Measurements from ENCODE around the gene ADAMTS4.

ADAMTS4 gene

DNA sequence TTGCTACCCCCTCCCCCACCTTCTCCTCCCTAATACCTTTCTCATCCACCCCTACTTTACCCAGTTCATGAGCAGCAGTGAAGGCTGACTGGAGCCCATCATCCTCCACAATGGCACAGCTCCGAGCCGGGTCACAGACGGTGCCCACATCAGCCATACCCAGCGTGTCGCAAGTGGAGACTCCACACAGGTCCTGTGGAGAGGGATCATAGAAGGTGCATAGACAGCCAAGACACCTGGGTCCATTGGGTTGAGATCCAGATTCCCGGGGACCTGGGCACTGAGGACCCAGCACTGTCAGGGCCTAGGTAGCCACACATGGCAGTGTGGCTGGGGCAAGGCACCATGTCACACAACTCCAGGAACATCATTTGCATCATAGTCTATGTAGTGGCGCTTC lies 2.7 kb downstream of the ADAMTS4 start:
- H3K4me3 ChIP-seq (IDR thresholded peaks at IDR 0.05; ENCODE audit: insufficient read depth, low read depth, low read length) = no peak overlapping the region
- TF ChIP-seq, protein P1, sequence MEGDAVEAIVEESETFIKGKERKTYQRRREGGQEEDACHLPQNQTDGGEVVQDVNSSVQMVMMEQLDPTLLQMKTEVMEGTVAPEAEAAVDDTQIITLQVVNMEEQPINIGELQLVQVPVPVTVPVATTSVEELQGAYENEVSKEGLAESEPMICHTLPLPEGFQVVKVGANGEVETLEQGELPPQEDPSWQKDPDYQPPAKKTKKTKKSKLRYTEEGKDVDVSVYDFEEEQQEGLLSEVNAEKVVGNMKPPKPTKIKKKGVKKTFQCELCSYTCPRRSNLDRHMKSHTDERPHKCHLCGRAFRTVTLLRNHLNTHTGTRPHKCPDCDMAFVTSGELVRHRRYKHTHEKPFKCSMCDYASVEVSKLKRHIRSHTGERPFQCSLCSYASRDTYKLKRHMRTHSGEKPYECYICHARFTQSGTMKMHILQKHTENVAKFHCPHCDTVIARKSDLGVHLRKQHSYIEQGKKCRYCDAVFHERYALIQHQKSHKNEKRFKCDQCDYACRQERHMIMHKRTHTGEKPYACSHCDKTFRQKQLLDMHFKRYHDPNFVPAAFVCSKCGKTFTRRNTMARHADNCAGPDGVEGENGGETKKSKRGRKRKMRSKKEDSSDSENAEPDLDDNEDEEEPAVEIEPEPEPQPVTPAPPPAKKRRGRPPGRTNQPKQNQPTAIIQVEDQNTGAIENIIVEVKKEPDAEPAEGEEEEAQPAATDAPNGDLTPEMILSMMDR (conservative IDR thresholded peaks at IDR 0.05; ENCODE audit: low read depth, low read length) = no peak
- no peaks in the 10 kb centered on the region for H4K20me1 ChIP-seq (ENCODE audit: insufficient read depth)
- H3K4me2 ChIP-seq = no peak overlapping the region
- H3K27ac ChIP-seq = no peak overlapping the region
- no peaks in the 10 kb centered on the region for H3K79me2 ChIP-seq (ENCODE audit: insufficient read depth, low read depth)
- no peak overlapping the region for H3K9ac ChIP-seq
- no peak overlapping the region for H2AFZ ChIP-seq (ENCODE audit: low read depth)
- no peaks in the 10 kb centered on the region for H3K36me3 ChIP-seq (ENCODE audit: insufficient read depth)
- peaks cover 14% of the 10 kb centered on the region for H3K4me1 ChIP-seq (ENCODE audit: low read depth, poor library complexity, severe bottlenecking)
- no peaks in the 10 kb centered on the region; the same call in 1 of the 2 replicates for H3K27me3 ChIP-seq (ENCODE audit: insufficient read depth, low read depth)

DNA sequence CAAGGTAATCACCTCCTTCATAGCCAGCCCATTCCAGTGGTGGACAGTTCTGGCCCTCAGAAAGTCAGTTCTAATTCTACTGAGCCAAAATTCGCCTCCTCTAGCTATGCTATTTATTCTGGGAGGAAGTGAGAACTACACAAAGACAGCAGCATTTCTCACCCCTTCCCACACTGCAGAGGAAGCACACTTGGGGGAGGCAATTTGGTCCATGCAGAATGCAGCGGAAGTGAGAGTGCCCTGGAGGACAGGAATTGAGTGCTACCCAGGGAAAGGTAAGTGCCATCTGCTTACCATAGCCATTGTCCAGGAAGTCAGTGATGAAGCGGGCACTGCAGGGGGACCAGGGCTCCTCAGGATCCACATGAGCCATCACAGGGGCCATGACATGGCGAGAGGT lies 3.7 kb downstream of the ADAMTS4 start:
- no peaks in the 10 kb centered on the region; the same call in 1 of the 2 replicates for H3K27me3 ChIP-seq (ENCODE audit: insufficient read depth, low read depth)
- H3K79me2 ChIP-seq (ENCODE audit: insufficient read depth, low read depth) = no peaks in the 10 kb centered on the region
- H3K36me3 ChIP-seq (ENCODE audit: insufficient read depth) = no peaks in the 10 kb centered on the region
- H2AFZ ChIP-seq (ENCODE audit: low read depth) = no peak overlapping the region
- TF ChIP-seq, protein P1 (conservative IDR thresholded peaks at IDR 0.05; ENCODE audit: low read depth, low read length) = no peak
- no peak overlapping the region for H3K9ac ChIP-seq
- H4K20me1 ChIP-seq (ENCODE audit: insufficient read depth) = no peaks in the 10 kb centered on the region
- peaks cover 13% of the 10 kb centered on the region for H3K4me1 ChIP-seq (ENCODE audit: low read depth, poor library complexity, severe bottlenecking)
- H3K4me3 ChIP-seq (IDR thresholded peaks at IDR 0.05; ENCODE audit: insufficient read depth, low read depth, low read length) = no peak overlapping the region
- no peak overlapping the region for H3K27ac ChIP-seq
- no peak overlapping the region for H3K4me2 ChIP-seq

DNA sequence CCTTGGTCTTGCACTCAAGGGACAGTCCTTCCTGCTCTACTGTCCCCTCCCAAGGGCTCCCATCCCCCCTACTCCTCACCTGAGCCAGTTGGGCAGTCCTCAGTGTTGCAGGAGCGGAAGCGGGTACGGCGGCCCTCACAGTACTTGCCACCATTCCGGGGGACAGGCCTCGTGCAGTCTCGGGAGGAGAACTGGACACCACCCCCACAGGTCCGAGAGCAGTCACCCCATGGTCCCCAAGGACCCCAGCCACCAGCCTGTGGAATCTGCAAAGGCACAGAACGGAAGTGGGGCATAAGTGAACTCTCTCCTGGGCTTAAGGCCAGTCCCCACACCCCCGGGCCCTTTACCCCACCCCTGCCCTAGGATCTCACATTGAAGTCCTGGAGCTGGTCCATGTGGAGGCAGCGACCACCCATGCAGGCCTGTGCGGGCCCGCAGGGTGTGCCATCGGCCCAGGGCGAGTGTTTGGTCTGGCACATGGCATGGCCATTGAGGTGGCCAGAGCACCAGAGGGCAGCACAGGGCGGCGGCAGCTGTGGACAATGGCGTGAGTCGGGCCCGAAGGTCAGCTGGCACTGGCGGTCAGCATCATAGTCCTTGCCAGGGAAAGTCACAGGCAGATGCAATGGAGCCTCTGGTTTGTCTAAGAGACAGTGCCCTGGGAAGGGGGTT lies 5.2 kb downstream of the ADAMTS4 start:
- Histone ChIP-seq H3K9ac (no peak overlapping the region), H3K4me2 (no peak overlapping the region), H2AFZ (ENCODE audit: low read depth) (peak overlapping the region; percentile 65; the same call in 1 of the 2 replicates), H3K4me3 (IDR thresholded peaks at IDR 0.05; ENCODE audit: insufficient read depth, low read depth, low read length) (no peak overlapping the region), H3K79me2 (ENCODE audit: insufficient read depth, low read depth) (no peaks in the 10 kb centered on the region), H4K20me1 (ENCODE audit: insufficient read depth) (no peaks in the 10 kb centered on the region), H3K27ac (no peak overlapping the region), H3K36me3 (ENCODE audit: insufficient read depth) (no peaks in the 10 kb centered on the region), H3K27me3 (ENCODE audit: insufficient read depth, low read depth) (no peaks in the 10 kb centered on the region; the same call in 1 of the 2 replicates), H3K4me1 (ENCODE audit: low read depth, poor library complexity, severe bottlenecking) (peaks cover 13% of the 10 kb centered on the region)
- TF ChIP-seq, protein P1 (conservative IDR thresholded peaks at IDR 0.05; ENCODE audit: low read depth, low read length) = no peak

DNA sequence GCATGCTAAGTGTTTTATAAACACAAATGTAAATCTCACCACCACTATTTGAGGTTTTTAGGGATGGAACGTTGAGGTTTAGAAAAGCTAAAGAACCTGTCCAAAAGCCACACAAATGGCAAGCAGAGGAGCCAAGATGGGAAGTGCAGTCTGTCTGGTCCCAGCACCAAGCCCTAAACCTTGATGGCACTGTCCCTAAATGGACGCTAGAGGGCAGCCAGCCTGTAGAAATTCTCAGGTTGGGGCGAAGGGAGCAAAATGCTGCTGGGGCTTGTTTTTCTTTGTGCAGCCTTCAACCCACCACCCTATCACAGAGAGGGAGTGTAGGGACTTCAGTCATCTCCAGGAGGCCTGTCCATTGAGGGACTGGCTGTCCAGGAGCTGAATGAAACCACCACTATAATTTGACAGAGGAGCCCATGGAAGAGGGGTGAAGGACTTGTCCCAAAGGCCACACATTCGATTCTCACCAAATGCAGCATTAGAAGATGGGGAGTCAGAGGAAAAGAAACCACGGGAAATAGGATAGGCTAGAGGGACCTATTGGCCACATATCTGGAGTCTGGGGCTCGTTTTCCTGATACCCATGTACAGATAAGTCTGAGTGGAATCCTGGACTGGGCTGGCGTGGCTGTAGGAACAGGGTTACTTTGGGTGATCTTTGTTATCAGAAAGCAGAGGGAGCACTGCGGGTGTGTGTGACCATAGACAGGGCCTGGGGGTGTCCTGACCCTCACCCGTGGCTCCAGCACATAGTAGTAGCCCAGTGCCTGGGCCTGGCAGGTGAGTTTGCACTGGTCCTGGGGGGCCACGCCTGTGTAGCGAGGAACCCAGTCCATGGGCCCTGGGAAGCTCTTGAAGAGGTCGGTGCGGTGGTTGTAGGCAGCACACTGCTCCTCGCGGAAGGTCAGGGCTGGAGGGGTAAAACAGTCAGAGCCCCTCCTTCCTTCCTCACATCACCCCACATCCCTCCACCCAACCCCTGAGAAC lies 6.1 kb downstream of the ADAMTS4 start:
- Histone ChIP-seq H3K36me3 (ENCODE audit: insufficient read depth) (no peaks in the 10 kb centered on the region), H3K4me2 (peak overlapping the region; percentile 7; the same call in 1 of the 2 replicates), H3K79me2 (ENCODE audit: insufficient read depth, low read depth) (no peaks in the 10 kb centered on the region), H4K20me1 (ENCODE audit: insufficient read depth) (no peaks in the 10 kb centered on the region), H3K9ac (no peak overlapping the region), H2AFZ (ENCODE audit: low read depth) (peak overlapping the region; percentile 65), H3K4me1 (ENCODE audit: low read depth, poor library complexity, severe bottlenecking) (peaks cover 13% of the 10 kb centered on the region), H3K27me3 (ENCODE audit: insufficient read depth, low read depth) (no peaks in the 10 kb centered on the region; the same call in 1 of the 2 replicates), H3K27ac (no peak overlapping the region), H3K4me3 (IDR thresholded peaks at IDR 0.05; ENCODE audit: insufficient read depth, low read depth, low read length) (no peak overlapping the region)
- TF ChIP-seq, protein P1 (conservative IDR thresholded peaks at IDR 0.05; ENCODE audit: low read depth, low read length) = peak; percentile 100

Data from KMS-11 (cell line).